ENCODE results near the gene GPR27. TPM values are rescaled to one million over a fixed set of nuclear protein-coding genes. Genes with fewer than 3 reads are reported as not detected.

GPR27 gene
- 0.66 and 0.93 TPM in 2 replicates for total RNA-seq (2014; rRNA removed; shearing (Covaris generic))
- polyA plus RNA-seq (2015; cell fraction: cytosol; rRNA removed): 2.3 and 2.9 TPM in 2 replicates
- polyA plus RNA-seq (2015; cell fraction: nucleus; rRNA removed): 0.22 and 0.44 TPM in 2 replicates

- in situ Hi-C loops (cut with HindIII; ENCODE audit: low pct_unique_long_range_greater_than_20kb, low sequenced_read_pairs): no loop called here
- DNase-seq (ENCODE audit: low read depth, low spot score): no peak
Observed at GRCh38 chr3:71753701-71754609, at the start of gene GPR27. TSS of gene GPR27 (plus strand) at chr3:71753855. CDS start at chr3:71754050, 195 bp downstream.

- no peak for DNase-seq (ENCODE audit: low read depth, low spot score)
- in situ Hi-C loops (cut with HindIII; ENCODE audit: low pct_unique_long_range_greater_than_20kb, low sequenced_read_pairs): no loop called here
Observed at GRCh38 chr3:71704915-71705314, 48.7 kb upstream of the GPR27 start.

- DNase-seq (ENCODE audit: low read depth, low spot score): no peak
- in situ Hi-C loops (cut with HindIII; ENCODE audit: low pct_unique_long_range_greater_than_20kb, low sequenced_read_pairs): no loop called here
Observed at GRCh38 chr3:71705681-71706080, 48.0 kb upstream of the GPR27 start.

- in situ Hi-C loops (cut with HindIII; ENCODE audit: low pct_unique_long_range_greater_than_20kb, low sequenced_read_pairs): no loop called here
Observed at GRCh38 chr3:71707595-71707994, 46.1 kb upstream of the GPR27 start.

GRCh38 chr3:71708476-71709105, 45.1 kb upstream of the GPR27 start:
- no peak for DNase-seq (ENCODE audit: low read depth, low spot score)

More at GRCh38 chr3:71707595-71707994, 46.1 kb upstream of the GPR27 start:
- DNase-seq (ENCODE audit: low read depth, low spot score): no peak

GRCh38 chr3:71709908-71710511, 43.6 kb upstream of the GPR27 start:
- in situ Hi-C loops (cut with HindIII; ENCODE audit: low pct_unique_long_range_greater_than_20kb, low sequenced_read_pairs): no loop called here
- no peak for DNase-seq (ENCODE audit: low read depth, low spot score)

More at GRCh38 chr3:71708476-71709105, 45.1 kb upstream of the GPR27 start:
- in situ Hi-C loops (cut with HindIII; ENCODE audit: low pct_unique_long_range_greater_than_20kb, low sequenced_read_pairs): no loop called here

GRCh38 chr3:71710906-71711494, 42.7 kb upstream of the GPR27 start:
- DNase-seq (ENCODE audit: low read depth, low spot score): peak; percentile 75
- in situ Hi-C loops (cut with HindIII; ENCODE audit: low pct_unique_long_range_greater_than_20kb, low sequenced_read_pairs): no loop called here

GRCh38 chr3:71713041-71713440, 40.6 kb upstream of the GPR27 start:
- in situ Hi-C loops (cut with HindIII; ENCODE audit: low pct_unique_long_range_greater_than_20kb, low sequenced_read_pairs): no loop called here
- no peak for DNase-seq (ENCODE audit: low read depth, low spot score)

GRCh38 chr3:71714595-71714994, 39.1 kb upstream of the GPR27 start:
- in situ Hi-C loops (cut with HindIII; ENCODE audit: low pct_unique_long_range_greater_than_20kb, low sequenced_read_pairs): no loop called here

GRCh38 chr3:71718072-71718471, 35.6 kb upstream of the GPR27 start:
- DNase-seq (ENCODE audit: low read depth, low spot score): no peak
- in situ Hi-C loops (cut with HindIII; ENCODE audit: low pct_unique_long_range_greater_than_20kb, low sequenced_read_pairs): no loop called here

More at GRCh38 chr3:71714595-71714994, 39.1 kb upstream of the GPR27 start:
- DNase-seq (ENCODE audit: low read depth, low spot score): no peak

GRCh38 chr3:71721002-71721401, 32.7 kb upstream of the GPR27 start:
- in situ Hi-C loops (cut with HindIII; ENCODE audit: low pct_unique_long_range_greater_than_20kb, low sequenced_read_pairs): no loop called here
- no peak for DNase-seq (ENCODE audit: low read depth, low spot score)

GRCh38 chr3:71721651-71722157, 32.0 kb upstream of the GPR27 start:
- DNase-seq (ENCODE audit: low read depth, low spot score): no peak
- in situ Hi-C loops (cut with HindIII; ENCODE audit: low pct_unique_long_range_greater_than_20kb, low sequenced_read_pairs): no loop called here

GRCh38 chr3:71722693-71723092, 31.0 kb upstream of the GPR27 start:
- DNase-seq (ENCODE audit: low read depth, low spot score): no peak
- in situ Hi-C loops (cut with HindIII; ENCODE audit: low pct_unique_long_range_greater_than_20kb, low sequenced_read_pairs): no loop called here

- in situ Hi-C loops (cut with HindIII; ENCODE audit: low pct_unique_long_range_greater_than_20kb, low sequenced_read_pairs): no loop called here
- DNase-seq (ENCODE audit: low read depth, low spot score): no peak
Observed at GRCh38 chr3:71723452-71724170, 30.0 kb upstream of the GPR27 start.

GRCh38 chr3:71724171-71724453, 29.5 kb upstream of the GPR27 start:
- DNase-seq (ENCODE audit: low read depth, low spot score): no peak
- in situ Hi-C loops (cut with HindIII; ENCODE audit: low pct_unique_long_range_greater_than_20kb, low sequenced_read_pairs): no loop called here

GRCh38 chr3:71724584-71725270, 28.9 kb upstream of the GPR27 start:
- in situ Hi-C loops (cut with HindIII; ENCODE audit: low pct_unique_long_range_greater_than_20kb, low sequenced_read_pairs): no loop called here
- peak; percentile 9 for DNase-seq (ENCODE audit: low read depth, low spot score)

Measured in SK-MEL-5 (cell line).